ENCODE results near the gene PTPN7. TPM values are rescaled to one million over a fixed set of nuclear protein-coding genes. Genes with fewer than 3 reads are reported as not detected.

Gene PTPN7
- total RNA-seq, 1 experiment from 2014 or later = not detected

DNA sequence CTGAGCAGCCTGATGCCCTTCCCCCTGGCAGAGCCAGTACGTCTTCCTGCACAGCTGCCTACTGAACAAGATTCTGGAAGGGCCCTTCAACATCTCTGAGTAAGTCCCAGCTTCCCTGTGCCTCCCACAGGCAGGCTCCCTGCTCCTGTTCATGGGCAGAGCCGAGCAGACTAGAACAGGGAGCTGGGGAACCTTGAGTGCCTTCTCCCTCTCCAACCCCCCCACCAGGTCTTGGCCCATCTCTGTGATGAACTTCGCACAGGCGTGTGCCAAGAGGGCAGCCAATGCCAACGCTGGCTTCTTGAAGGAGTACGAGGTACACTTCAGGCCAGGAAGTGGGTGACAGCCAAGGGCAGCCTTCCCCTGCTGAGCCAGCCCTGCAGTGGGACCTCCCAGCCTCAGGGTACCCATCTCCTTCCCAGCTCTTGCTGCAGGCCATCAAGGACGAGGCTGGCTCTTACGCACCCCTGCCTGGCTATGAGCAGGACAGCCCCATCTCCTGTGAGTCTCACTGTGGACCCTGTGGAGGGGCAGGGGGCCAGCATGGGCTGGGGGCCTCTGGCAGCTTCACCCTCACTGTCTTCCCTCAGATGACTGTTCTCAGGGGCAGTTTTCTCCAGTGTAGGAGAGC is 26.8 kb upstream of the PTPN7 start:
- Histone ChIP-seq H3K4me2 (no peak overlapping the region), H3K9me3 (ENCODE audit: insufficient read depth, low read depth) (no peaks in the 10 kb centered on the region), H3K27me3 (ENCODE audit: insufficient read depth, low read depth) (no peaks in the 10 kb centered on the region), H2AFZ (no peak overlapping the region), H3K4me3 (no peak overlapping the region), H3K27ac (no peak overlapping the region), H3F3A (ENCODE audit: insufficient read depth, low read depth) (no peaks in the 10 kb centered on the region), H3K4me1 (replicated peaks; ENCODE audit: insufficient read depth) (no peaks in the 10 kb centered on the region), H3K79me2 (ENCODE audit: low read depth) (no peaks in the 10 kb centered on the region), H3K9me2 (ENCODE audit: insufficient read depth) (no peaks in the 10 kb centered on the region), H3K36me3 (ENCODE audit: low read depth) (no peaks in the 10 kb centered on the region), H4K20me1 (ENCODE audit: insufficient read depth) (no peaks in the 10 kb centered on the region)
- POLR2A ChIA-PET (ENCODE audit: unreplicated experiment) = no interaction called here
- no TSS peak for BruUV-seq (replicated peaks)
- intact Hi-C loops (cut with micrococcal nuclease; ENCODE audit: unreplicated experiment) = loop anchor here (10.0 kb wide), 1 partner anchor 278 kb away; no protein-coding TSS in a partner anchor
- CTCF ChIA-PET = no interaction called here
- TF ChIP-seq EZH2 (IDR thresholded peaks at IDR 0.05; ENCODE audit: low read depth) (no peak), CTCF (conservative IDR thresholded peaks at IDR 0.05) (no peak)
- no peak for DNase-seq

- ChIA-PET POLR2A (ENCODE audit: unreplicated experiment) (no interaction called here), CTCF (interaction anchor here (0.5 kb wide), 1 partner anchor 70 kb away, joined by 3 read pairs; no protein-coding TSS in a partner anchor)
- no TSS peak for BruUV-seq (replicated peaks)
- no peaks in the 10 kb centered on the region for H3K9me3 ChIP-seq (ENCODE audit: insufficient read depth, low read depth)
- no peaks in the 10 kb centered on the region for H3K4me1 ChIP-seq (replicated peaks; ENCODE audit: insufficient read depth)
- H4K20me1 ChIP-seq (ENCODE audit: insufficient read depth) = no peaks in the 10 kb centered on the region
- H3F3A ChIP-seq (ENCODE audit: insufficient read depth, low read depth) = no peaks in the 10 kb centered on the region
- intact Hi-C loops (cut with micrococcal nuclease; ENCODE audit: unreplicated experiment) = loop anchor here (10.0 kb wide), 1 partner anchor 278 kb away; no protein-coding TSS in a partner anchor
- no peak for DNase-seq
- no peak overlapping the region for H3K4me2 ChIP-seq
- H3K79me2 ChIP-seq (ENCODE audit: low read depth) = no peaks in the 10 kb centered on the region
- no peak overlapping the region for H2AFZ ChIP-seq
- H3K27me3 ChIP-seq (ENCODE audit: insufficient read depth, low read depth) = no peaks in the 10 kb centered on the region
- no peak overlapping the region for H3K4me3 ChIP-seq
- no peaks in the 10 kb centered on the region for H3K36me3 ChIP-seq (ENCODE audit: low read depth)
- no peak for TF ChIP-seq EZH2 (IDR thresholded peaks at IDR 0.05; ENCODE audit: low read depth)
- no peak for TF ChIP-seq CTCF (conservative IDR thresholded peaks at IDR 0.05)
- no peaks in the 10 kb centered on the region for H3K9me2 ChIP-seq (ENCODE audit: insufficient read depth)
- H3K27ac ChIP-seq = no peak overlapping the region
These were observed 25.9 kb upstream of the PTPN7 start for GRCh38 chr1:202186327-202186726.

DNA sequence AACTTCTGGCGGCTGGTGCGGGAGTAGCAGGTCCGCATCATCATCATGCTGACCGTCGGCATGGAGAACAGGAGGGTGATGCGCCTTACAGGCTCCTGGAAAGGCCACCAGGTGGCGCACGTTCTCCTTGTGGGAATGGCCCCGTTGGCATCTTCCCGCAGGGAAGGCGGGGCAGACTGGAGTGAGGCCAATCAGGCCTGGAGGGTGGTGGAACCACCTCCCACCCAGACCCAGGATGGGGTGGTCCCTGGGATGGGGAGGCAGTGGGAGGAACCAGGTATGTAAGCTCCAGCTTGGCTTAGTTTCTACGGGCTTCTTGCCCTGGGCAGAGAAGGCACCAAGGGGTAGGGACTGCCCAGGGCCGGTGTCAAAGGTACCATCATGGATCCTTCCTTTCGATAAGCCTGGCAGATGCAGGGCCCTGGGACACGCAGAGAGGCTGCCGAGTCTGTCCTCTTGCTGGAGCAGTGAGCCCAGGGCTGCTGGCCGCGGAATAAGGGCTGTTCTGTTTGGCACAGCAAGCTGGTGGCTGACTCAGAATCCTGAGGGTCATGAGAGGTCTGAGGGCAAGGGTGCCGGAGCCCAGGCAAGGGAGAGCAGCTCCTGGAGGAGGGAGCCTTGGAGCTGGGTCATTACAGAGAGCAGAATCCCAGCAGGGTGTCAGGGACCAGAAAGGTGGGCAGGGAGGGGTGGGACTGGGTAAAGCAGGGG is 24.5 kb upstream of the PTPN7 start:
- intact Hi-C loops (cut with micrococcal nuclease; ENCODE audit: unreplicated experiment) = loop anchor here (1.0 to 10.0 kb wide), 3 partner anchors 280 to 534 kb away; no protein-coding TSS in a partner anchor
- no peaks in the 10 kb centered on the region for H3F3A ChIP-seq (ENCODE audit: insufficient read depth, low read depth)
- no peaks in the 10 kb centered on the region for H3K79me2 ChIP-seq (ENCODE audit: low read depth)
- CTCF ChIA-PET = interaction anchor here (0.7 kb wide), 1 partner anchor 240 kb away, joined by 9 read pairs; no protein-coding TSS in a partner anchor
- H3K27me3 ChIP-seq (ENCODE audit: insufficient read depth, low read depth) = peaks cover 5% of the 10 kb centered on the region; the same call in 1 of the 2 replicates
- H3K36me3 ChIP-seq (ENCODE audit: low read depth) = no peaks in the 10 kb centered on the region
- H3K9me3 ChIP-seq (ENCODE audit: insufficient read depth, low read depth) = no peaks in the 10 kb centered on the region
- H3K27ac ChIP-seq = no peak overlapping the region
- BruUV-seq (replicated peaks) = no TSS peak
- TF ChIP-seq CTCF (conservative IDR thresholded peaks at IDR 0.05) (peak; percentile 85), EZH2 (IDR thresholded peaks at IDR 0.05; ENCODE audit: low read depth) (no peak)
- no peak overlapping the region for H3K4me3 ChIP-seq
- no peaks in the 10 kb centered on the region for H3K9me2 ChIP-seq (ENCODE audit: insufficient read depth)
- H3K4me1 ChIP-seq (replicated peaks; ENCODE audit: insufficient read depth) = no peaks in the 10 kb centered on the region
- DNase-seq = peak; percentile 81 to 84
- peak overlapping the region; percentile 31 for H3K4me2 ChIP-seq
- POLR2A ChIA-PET (ENCODE audit: unreplicated experiment) = no interaction called here
- no peak overlapping the region for H2AFZ ChIP-seq
- H4K20me1 ChIP-seq (ENCODE audit: insufficient read depth) = no peaks in the 10 kb centered on the region
